Fibroblast of mammary gland (primary cell): ENCODE results near the gene TMUB1.

Source experiments
- DNase-seq: peaks from one replicate; pipeline ENCODE4 v3.0.0-alpha.2; 2010; ENCODE audit warnings: low read depth
- H3K4me3 ChIP-seq: 2 replicates; pipeline ENCODE4 v1.5.1; 2011; ENCODE audit warnings: low read depth, mild to moderate bottlenecking, low read length, moderate library complexity; ENCODE audit not compliant: control insufficient read depth
- TF ChIP-seq, protein P1 (sequence below): conservative IDR thresholded peaks from 2 replicates; pipeline ENCODE4 v1.5.1; 2011; ENCODE audit warnings: low read depth, low read length, inconsistent platforms; ENCODE audit not compliant: control insufficient read depth, insufficient read depth

TMUB1 gene

GRCh38 chr7:151074817-151075661, 8.3 kb downstream of the TMUB1 start:
- no peak overlapping the region for H3K4me3 ChIP-seq
- no peak for DNase-seq
- TF ChIP-seq, protein P1, sequence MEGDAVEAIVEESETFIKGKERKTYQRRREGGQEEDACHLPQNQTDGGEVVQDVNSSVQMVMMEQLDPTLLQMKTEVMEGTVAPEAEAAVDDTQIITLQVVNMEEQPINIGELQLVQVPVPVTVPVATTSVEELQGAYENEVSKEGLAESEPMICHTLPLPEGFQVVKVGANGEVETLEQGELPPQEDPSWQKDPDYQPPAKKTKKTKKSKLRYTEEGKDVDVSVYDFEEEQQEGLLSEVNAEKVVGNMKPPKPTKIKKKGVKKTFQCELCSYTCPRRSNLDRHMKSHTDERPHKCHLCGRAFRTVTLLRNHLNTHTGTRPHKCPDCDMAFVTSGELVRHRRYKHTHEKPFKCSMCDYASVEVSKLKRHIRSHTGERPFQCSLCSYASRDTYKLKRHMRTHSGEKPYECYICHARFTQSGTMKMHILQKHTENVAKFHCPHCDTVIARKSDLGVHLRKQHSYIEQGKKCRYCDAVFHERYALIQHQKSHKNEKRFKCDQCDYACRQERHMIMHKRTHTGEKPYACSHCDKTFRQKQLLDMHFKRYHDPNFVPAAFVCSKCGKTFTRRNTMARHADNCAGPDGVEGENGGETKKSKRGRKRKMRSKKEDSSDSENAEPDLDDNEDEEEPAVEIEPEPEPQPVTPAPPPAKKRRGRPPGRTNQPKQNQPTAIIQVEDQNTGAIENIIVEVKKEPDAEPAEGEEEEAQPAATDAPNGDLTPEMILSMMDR, result no peak

GRCh38 chr7:151073990-151074389, 9.3 kb downstream of the TMUB1 start:
- DNase-seq, result no peak
- H3K4me3 ChIP-seq, result no peak overlapping the region
- TF ChIP-seq, protein P1, result no peak

DNA sequence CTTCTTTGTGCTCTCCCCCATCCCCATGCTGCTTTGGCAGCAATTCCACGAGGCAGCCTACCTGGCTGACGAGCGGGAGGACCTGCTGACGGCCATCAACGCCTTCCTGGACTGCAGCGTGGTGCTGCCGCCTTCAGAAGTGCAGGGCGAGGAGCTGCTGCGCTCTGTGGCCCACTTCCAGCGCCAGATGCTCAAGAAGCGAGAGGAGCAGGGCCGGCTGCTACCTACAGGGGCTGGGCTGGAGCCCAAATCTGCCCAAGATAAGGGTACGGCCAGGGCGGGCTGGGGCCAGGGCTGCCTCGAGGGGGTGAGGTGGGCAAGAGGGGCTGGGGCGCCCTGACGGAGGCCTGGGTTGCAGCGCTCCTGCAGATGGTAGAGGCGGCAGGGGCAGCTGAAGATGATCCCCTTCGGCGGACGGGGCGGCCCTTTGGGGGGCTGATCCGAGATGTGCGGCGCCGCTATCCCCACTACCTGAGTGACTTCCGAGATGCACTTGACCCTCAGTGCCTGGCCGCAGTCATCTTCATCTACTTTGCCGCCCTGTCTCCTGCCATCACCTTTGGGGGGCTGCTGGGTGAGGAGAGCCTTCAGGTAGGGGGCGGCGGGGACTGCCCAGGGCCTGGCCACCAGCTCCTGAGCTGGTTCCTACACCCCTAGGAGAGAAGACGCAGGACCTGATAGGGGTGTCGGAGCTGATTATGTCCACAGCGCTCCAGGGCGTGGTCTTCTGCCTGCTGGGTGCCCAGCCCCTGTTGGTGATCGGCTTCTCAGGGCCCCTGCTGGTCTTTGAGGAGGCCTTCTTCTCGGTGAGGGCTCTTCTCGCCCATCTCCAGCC, 12.0 kb downstream of the TMUB1 start:
- no peak for DNase-seq
- TF ChIP-seq, protein P1, result no peak
- no peak overlapping the region for H3K4me3 ChIP-seq

- TF ChIP-seq, protein P1, result no peak
- no peak overlapping the region for H3K4me3 ChIP-seq
- no peak for DNase-seq
Measured at GRCh38 chr7:151070574-151070960, 12.7 kb downstream of the TMUB1 start.

- no peak overlapping the region for H3K4me3 ChIP-seq
- DNase-seq, result no peak
- TF ChIP-seq, protein P1, result no peak
Measured at GRCh38 chr7:151069841-151070573, 13.3 kb downstream of the TMUB1 start.

GRCh38 chr7:151068069-151068773, 15.1 kb downstream of the TMUB1 start:
- TF ChIP-seq, protein P1, result no peak
- no peak for DNase-seq
- H3K4me3 ChIP-seq, result no peak overlapping the region
